ENCODE measurements around the gene SYNGR3. TPM values are rescaled to one million over a fixed set of nuclear protein-coding genes. Genes with fewer than 3 reads are reported as not detected.

SYNGR3 gene
- total and polyA plus RNA-seq, 2 of the 13 experiments (the other 11 are each of a cell fraction or from before 2014, with no cell fraction given), result 0.97 to 5.7 TPM

GRCh38 chr16:2023092-2024031, 33.6 kb downstream of the SYNGR3 start (continued):
- no peak for TF ChIP-seq FUBP1 (CRISPR knock-in tag; IDR thresholded peaks at IDR 0.05; ENCODE audit: borderline replicate concordance)
- 0 out of 2 replicates have a peak, but pooled peaks have one; percentile 21 for TF ChIP-seq PRDM10 (CRISPR knock-in tag; IDR thresholded peaks at IDR 0.05; ENCODE audit: low read depth)
- no peak for TF ChIP-seq HOXD1 (CRISPR knock-in tag; IDR thresholded peaks at IDR 0.05)
- TF ChIP-seq MTA3 (CRISPR knock-in tag; IDR thresholded peaks at IDR 0.05), result no peak
- no peak for TF ChIP-seq FOXP1 (IDR thresholded peaks at IDR 0.05)
- no peak for TF ChIP-seq FOXP1 (CRISPR knock-in tag; IDR thresholded peaks at IDR 0.05)
- no peak; the same call in 1 of the 2 replicates for TF ChIP-seq THAP9 (CRISPR knock-in tag; IDR thresholded peaks at IDR 0.05; ENCODE audit: borderline replicate concordance)
- no peak for TF ChIP-seq ZBTB20 (CRISPR knock-in tag; IDR thresholded peaks at IDR 0.05; ENCODE audit: borderline replicate concordance, low read depth)
- peak; percentile 66; the same call in 1 of the 2 replicates for TF ChIP-seq KDM2A (CRISPR knock-in tag; IDR thresholded peaks at IDR 0.05; ENCODE audit: borderline replicate concordance, low read depth)
- peak; percentile 65 for TF ChIP-seq ZGPAT (CRISPR knock-in tag; IDR thresholded peaks at IDR 0.05)
- peak; percentile 65; the same call in 1 of the 2 replicates for TF ChIP-seq ZMYM4 (CRISPR knock-in tag; IDR thresholded peaks at IDR 0.05)
- TF ChIP-seq MXD4 (CRISPR knock-in tag; IDR thresholded peaks at IDR 0.05), result peak; percentile 44; the same call in 1 of the 2 replicates
- peak; percentile 53; the same call in 1 of the 2 replicates for TF ChIP-seq RBFOX2 (IDR thresholded peaks at IDR 0.05; ENCODE audit: low read depth, low read length)
- no peak; the same call in 1 of the 2 replicates for TF ChIP-seq ZNF639 (CRISPR knock-in tag; conservative IDR thresholded peaks at IDR 0.05)
- TF ChIP-seq ZFAT (CRISPR knock-in tag; conservative IDR thresholded peaks at IDR 0.05), result no peak
- no peak for TF ChIP-seq ZNF468 (CRISPR knock-in tag; IDR thresholded peaks at IDR 0.05)
- TF ChIP-seq ZNF329 (CRISPR knock-in tag; IDR thresholded peaks at IDR 0.05; ENCODE audit: low read depth), result no peak

Measured in HepG2 (cell line).